WTC11 (cell line): Measurements from ENCODE around the gene NHS.

Experiments
- AFF4 ChIP-seq: sonication (generic); formaldehyde crosslinking; IDR thresholded peaks from 2 replicates; pipeline ENCODE4 v1.8.1; 2023; ENCODE audit warnings: mild to moderate bottlenecking, missing genetic modification reagents, borderline replicate concordance
- ATF3 ChIP-seq: sonication (generic); formaldehyde crosslinking; conservative IDR thresholded peaks from 2 replicates; pipeline ENCODE4 v1.8.1; 2022; ENCODE audit warnings: mild to moderate bottlenecking, missing genetic modification reagents
- GABPB1 ChIP-seq: sonication (generic); formaldehyde crosslinking; IDR thresholded peaks from 2 replicates; pipeline ENCODE4 v1.8.1; 2023; ENCODE audit warnings: mild to moderate bottlenecking, missing genetic modification reagents
- JUN ChIP-seq: sonication (generic); formaldehyde crosslinking; IDR thresholded peaks from 2 replicates; pipeline ENCODE4 v1.8.0; 2023; ENCODE audit warnings: mild to moderate bottlenecking, missing genetic modification reagents
- KAT7 ChIP-seq: sonication (generic); formaldehyde crosslinking; IDR thresholded peaks from 2 replicates; pipeline ENCODE4 v1.8.1; 2023; ENCODE audit warnings: missing genetic modification reagents, mild to moderate bottlenecking, borderline replicate concordance
- MAX ChIP-seq: sonication (generic); formaldehyde crosslinking; IDR thresholded peaks from 2 replicates; pipeline ENCODE4 v1.8.0; 2022; ENCODE audit warnings: mild to moderate bottlenecking, missing genetic modification reagents
- NFE2L1 ChIP-seq: sonication (generic); formaldehyde crosslinking; IDR thresholded peaks from 2 replicates; pipeline ENCODE4 v1.8.1; 2023; ENCODE audit warnings: missing genetic modification reagents
- RELA ChIP-seq: sonication (generic); formaldehyde crosslinking; IDR thresholded peaks from 2 replicates; pipeline ENCODE4 v1.8.1; 2022; ENCODE audit warnings: missing genetic modification reagents, mild to moderate bottlenecking, borderline replicate concordance
- TP53 ChIP-seq: sonication (generic); formaldehyde crosslinking; IDR thresholded peaks from 2 replicates; pipeline ENCODE4 v1.8.1; 2023; ENCODE audit warnings: mild to moderate bottlenecking, missing genetic modification reagents
- ZNF532 ChIP-seq: fragments of 250-450 bp; sonication (Bioruptor Pico); IDR thresholded peaks from 2 replicates; pipeline ENCODE4 v1.9.0; 2021; ENCODE audit warnings: mild to moderate bottlenecking, borderline replicate concordance
- TF ChIP-seq, protein P1 (sequence below): fragments of 200-600 bp; IDR thresholded peaks from 2 replicates; pipeline ENCODE4 v1.8.0; 2022; ENCODE audit warnings: antibody characterized with exemption
- TF ChIP-seq, protein P2 (sequence below): sonication (generic); formaldehyde crosslinking; IDR thresholded peaks from 2 replicates; pipeline ENCODE4 v1.8.0; 2022; ENCODE audit warnings: mild to moderate bottlenecking, missing genetic modification reagents
- TF ChIP-seq, protein P3 (sequence below): sonication (generic); formaldehyde crosslinking; IDR thresholded peaks from 2 replicates; pipeline ENCODE4 v1.8.1; 2023; ENCODE audit warnings: mild to moderate bottlenecking, missing genetic modification reagents, moderate library complexity

- no peak for TF ChIP-seq ATF3 (CRISPR knock-in tag)
- TF ChIP-seq, protein P1, sequence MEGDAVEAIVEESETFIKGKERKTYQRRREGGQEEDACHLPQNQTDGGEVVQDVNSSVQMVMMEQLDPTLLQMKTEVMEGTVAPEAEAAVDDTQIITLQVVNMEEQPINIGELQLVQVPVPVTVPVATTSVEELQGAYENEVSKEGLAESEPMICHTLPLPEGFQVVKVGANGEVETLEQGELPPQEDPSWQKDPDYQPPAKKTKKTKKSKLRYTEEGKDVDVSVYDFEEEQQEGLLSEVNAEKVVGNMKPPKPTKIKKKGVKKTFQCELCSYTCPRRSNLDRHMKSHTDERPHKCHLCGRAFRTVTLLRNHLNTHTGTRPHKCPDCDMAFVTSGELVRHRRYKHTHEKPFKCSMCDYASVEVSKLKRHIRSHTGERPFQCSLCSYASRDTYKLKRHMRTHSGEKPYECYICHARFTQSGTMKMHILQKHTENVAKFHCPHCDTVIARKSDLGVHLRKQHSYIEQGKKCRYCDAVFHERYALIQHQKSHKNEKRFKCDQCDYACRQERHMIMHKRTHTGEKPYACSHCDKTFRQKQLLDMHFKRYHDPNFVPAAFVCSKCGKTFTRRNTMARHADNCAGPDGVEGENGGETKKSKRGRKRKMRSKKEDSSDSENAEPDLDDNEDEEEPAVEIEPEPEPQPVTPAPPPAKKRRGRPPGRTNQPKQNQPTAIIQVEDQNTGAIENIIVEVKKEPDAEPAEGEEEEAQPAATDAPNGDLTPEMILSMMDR = no peak
- TF ChIP-seq RELA (CRISPR knock-in tag) = no peak
- TF ChIP-seq KAT7 (CRISPR knock-in tag) = no peak
- TF ChIP-seq, protein P2, sequence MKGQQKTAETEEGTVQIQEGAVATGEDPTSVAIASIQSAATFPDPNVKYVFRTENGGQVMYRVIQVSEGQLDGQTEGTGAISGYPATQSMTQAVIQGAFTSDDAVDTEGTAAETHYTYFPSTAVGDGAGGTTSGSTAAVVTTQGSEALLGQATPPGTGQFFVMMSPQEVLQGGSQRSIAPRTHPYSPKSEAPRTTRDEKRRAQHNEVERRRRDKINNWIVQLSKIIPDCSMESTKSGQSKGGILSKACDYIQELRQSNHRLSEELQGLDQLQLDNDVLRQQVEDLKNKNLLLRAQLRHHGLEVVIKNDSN (CRISPR knock-in tag) = no peak
- TF ChIP-seq AFF4 (CRISPR knock-in tag) = no peak
- no peak for TF ChIP-seq MAX (CRISPR knock-in tag)
- TF ChIP-seq NFE2L1 (CRISPR knock-in tag) = no peak
- no peak for TF ChIP-seq TP53 (CRISPR knock-in tag)
- no peak for TF ChIP-seq GABPB1 (CRISPR knock-in tag)
- TF ChIP-seq ZNF532 (CRISPR knock-in tag) = no peak
- TF ChIP-seq, protein P3, sequence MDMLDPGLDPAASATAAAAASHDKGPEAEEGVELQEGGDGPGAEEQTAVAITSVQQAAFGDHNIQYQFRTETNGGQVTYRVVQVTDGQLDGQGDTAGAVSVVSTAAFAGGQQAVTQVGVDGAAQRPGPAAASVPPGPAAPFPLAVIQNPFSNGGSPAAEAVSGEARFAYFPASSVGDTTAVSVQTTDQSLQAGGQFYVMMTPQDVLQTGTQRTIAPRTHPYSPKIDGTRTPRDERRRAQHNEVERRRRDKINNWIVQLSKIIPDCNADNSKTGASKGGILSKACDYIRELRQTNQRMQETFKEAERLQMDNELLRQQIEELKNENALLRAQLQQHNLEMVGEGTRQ (CRISPR knock-in tag) = no peak
- no peak for TF ChIP-seq JUN (CRISPR knock-in tag)
These were observed 175.0 kb downstream of the NHS start for GRCh38 chrX:17550011-17550410.
